Gastroesophageal sphincter (tissue), 3 donors: ENCODE data around the gene RPL18.

Experiments
- POLR2AphosphoS5 ChIP-seq: sonication (generic); formaldehyde crosslinking; IDR thresholded peaks from one replicate; pipeline ENCODE4 v1.6.1; 2017; ENCODE audit warnings: antibody characterized with exemption
- TF ChIP-seq, protein P1 (sequence below), 4 experiments: fragments of 200-600 bp in 2 of 4; fragments of 450-650 bp in 2 of 4; sonication (generic) in 1 of 4; IDR thresholded peaks; one replicate each; pipeline ENCODE4 v1.5.1; 2017 to 2019; ENCODE audit warnings: antibody characterized with exemption in 4 of 4, mild to moderate bottlenecking in 2 of 4, moderate library complexity in 2 of 4

DNA sequence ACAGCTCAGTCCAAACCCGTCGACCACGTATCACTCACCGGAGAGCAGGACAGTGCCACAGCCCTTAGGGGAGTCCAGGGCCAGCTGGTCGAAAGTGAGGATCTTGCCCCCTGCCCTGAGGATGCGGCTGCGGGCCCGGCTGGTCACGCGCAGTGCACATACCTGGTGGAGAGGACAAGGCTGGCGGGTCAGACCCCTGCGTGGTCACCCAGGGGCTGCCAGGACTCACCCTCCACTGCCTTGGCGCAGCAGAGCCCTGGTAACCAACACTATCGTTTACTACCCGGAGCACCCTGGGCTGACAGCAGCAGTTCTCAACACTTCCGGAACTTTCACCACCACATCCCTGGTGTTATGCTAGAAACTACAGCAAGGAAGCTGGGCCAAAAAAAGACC lies 2.9 kb downstream of the RPL18 start:
- no peak for TF ChIP-seq POLR2AphosphoS5
- TF ChIP-seq, protein P1, sequence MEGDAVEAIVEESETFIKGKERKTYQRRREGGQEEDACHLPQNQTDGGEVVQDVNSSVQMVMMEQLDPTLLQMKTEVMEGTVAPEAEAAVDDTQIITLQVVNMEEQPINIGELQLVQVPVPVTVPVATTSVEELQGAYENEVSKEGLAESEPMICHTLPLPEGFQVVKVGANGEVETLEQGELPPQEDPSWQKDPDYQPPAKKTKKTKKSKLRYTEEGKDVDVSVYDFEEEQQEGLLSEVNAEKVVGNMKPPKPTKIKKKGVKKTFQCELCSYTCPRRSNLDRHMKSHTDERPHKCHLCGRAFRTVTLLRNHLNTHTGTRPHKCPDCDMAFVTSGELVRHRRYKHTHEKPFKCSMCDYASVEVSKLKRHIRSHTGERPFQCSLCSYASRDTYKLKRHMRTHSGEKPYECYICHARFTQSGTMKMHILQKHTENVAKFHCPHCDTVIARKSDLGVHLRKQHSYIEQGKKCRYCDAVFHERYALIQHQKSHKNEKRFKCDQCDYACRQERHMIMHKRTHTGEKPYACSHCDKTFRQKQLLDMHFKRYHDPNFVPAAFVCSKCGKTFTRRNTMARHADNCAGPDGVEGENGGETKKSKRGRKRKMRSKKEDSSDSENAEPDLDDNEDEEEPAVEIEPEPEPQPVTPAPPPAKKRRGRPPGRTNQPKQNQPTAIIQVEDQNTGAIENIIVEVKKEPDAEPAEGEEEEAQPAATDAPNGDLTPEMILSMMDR (IDR thresholded peaks at IDR 0.05) = no peak
